IPS DF 6.9 (cell line): ENCODE results near the gene RAD51B.

ENCODE experiments used
- DNase-seq: peaks from one replicate; pipeline ENCODE4 v3.0.0-alpha.2; 2013; ENCODE audit warnings: low read depth, low spot score
- H3K27ac ChIP-seq: one replicate; pipeline ENCODE4 v1.5.1; 2013; ENCODE audit warnings: low read length, control low read depth
- H3K27me3 ChIP-seq: 2 replicates; pipeline ENCODE4 v1.6.1; 2013; ENCODE audit warnings: mild to moderate bottlenecking, low read length; ENCODE audit not compliant: control insufficient read depth, insufficient read depth
- H3K36me3 ChIP-seq: 2 replicates; pipeline ENCODE4 v1.6.1; 2013; ENCODE audit warnings: low read length; ENCODE audit not compliant: control insufficient read depth, insufficient read depth
- H3K4me1 ChIP-seq: 2 replicates; pipeline ENCODE4 v1.6.1; 2013; ENCODE audit warnings: low read length; ENCODE audit not compliant: control insufficient read depth, insufficient read depth
- H3K4me3 ChIP-seq: 2 replicates; pipeline ENCODE4 v1.5.1; 2013; ENCODE audit warnings: mild to moderate bottlenecking, low read length
- H3K9me3 ChIP-seq: 2 replicates; pipeline ENCODE4 v1.6.1; 2013; ENCODE audit warnings: low read length, inconsistent platforms; ENCODE audit not compliant: control insufficient read depth, insufficient read depth
- WGBS: extraction: QIAGEN DNeasy Blood & Tissue Kit; methylation state at CpG from one replicate; pipeline ENCODE4 v1.1.7; 2013; ENCODE audit warnings: mixed read lengths, missing lambda C conversion rate; ENCODE audit not compliant: insufficient read length, insufficient coverage; 5-methylcytosine and 5-hydroxymethylcytosine counted together

RAD51B gene

GRCh38 chr14:67863223-67863622 lies 43.6 kb downstream of the RAD51B start:
- no peak for DNase-seq
- no CpG with 5 or more reads among the region's 2 CpGs for WGBS
- Histone ChIP-seq H3K9me3 (no peaks in the 10 kb centered on the region), H3K4me3 (no peak overlapping the region), H3K27ac (no peak overlapping the region), H3K4me1 (no peaks in the 10 kb centered on the region), H3K27me3 (no peaks in the 10 kb centered on the region), H3K36me3 (no peaks in the 10 kb centered on the region; the same call in 1 of the 2 replicates)

GRCh38 chr14:67875175-67876006 lies 55.8 kb downstream of the RAD51B start:
- no peak for DNase-seq
- WGBS = no CpG with 5 or more reads among the region's 3 CpGs
- Histone ChIP-seq H3K4me1 (no peaks in the 10 kb centered on the region), H3K36me3 (no peaks in the 10 kb centered on the region), H3K4me3 (no peak overlapping the region), H3K27ac (no peak overlapping the region), H3K9me3 (no peaks in the 10 kb centered on the region), H3K27me3 (no peaks in the 10 kb centered on the region)

GRCh38 chr14:67879026-67879425 lies 59.4 kb downstream of the RAD51B start:
- Histone ChIP-seq H3K4me1 (no peaks in the 10 kb centered on the region), H3K27ac (no peak overlapping the region), H3K36me3 (no peaks in the 10 kb centered on the region), H3K9me3 (no peaks in the 10 kb centered on the region), H3K4me3 (no peak overlapping the region), H3K27me3 (no peaks in the 10 kb centered on the region)
- DNase-seq = no peak

GRCh38 chr14:67881225-67881624 lies 61.6 kb downstream of the RAD51B start:
- no CpG with 5 or more reads among the region's 2 CpGs for WGBS
- Histone ChIP-seq H3K27me3 (no peaks in the 10 kb centered on the region), H3K36me3 (no peaks in the 10 kb centered on the region), H3K9me3 (no peaks in the 10 kb centered on the region), H3K4me1 (no peaks in the 10 kb centered on the region), H3K27ac (no peak overlapping the region), H3K4me3 (no peak overlapping the region)
- DNase-seq = no peak

GRCh38 chr14:67882986-67883555 lies 63.5 kb downstream of the RAD51B start:
- no CpG with 5 or more reads among the region's 4 CpGs for WGBS
- Histone ChIP-seq H3K36me3 (no peaks in the 10 kb centered on the region), H3K4me1 (no peaks in the 10 kb centered on the region), H3K4me3 (no peak overlapping the region), H3K9me3 (no peaks in the 10 kb centered on the region), H3K27ac (no peak overlapping the region), H3K27me3 (no peaks in the 10 kb centered on the region)
- no peak for DNase-seq

GRCh38 chr14:67883717-67884116 lies 64.1 kb downstream of the RAD51B start:
- Histone ChIP-seq H3K27ac (no peak overlapping the region), H3K9me3 (no peaks in the 10 kb centered on the region), H3K36me3 (no peaks in the 10 kb centered on the region), H3K4me1 (no peaks in the 10 kb centered on the region), H3K4me3 (no peak overlapping the region), H3K27me3 (no peaks in the 10 kb centered on the region)
- WGBS = 100% methylated on average over 1 of the region's 1 CpG
- DNase-seq = no peak

GRCh38 chr14:67886191-67886590 lies 66.6 kb downstream of the RAD51B start:
- no peaks in the 10 kb centered on the region for H3K36me3 ChIP-seq
- DNase-seq = no peak
- H3K27me3 ChIP-seq = no peaks in the 10 kb centered on the region
- H3K4me3 ChIP-seq = no peak overlapping the region
- no peaks in the 10 kb centered on the region for H3K9me3 ChIP-seq
- no CpG with 5 or more reads among the region's 2 CpGs for WGBS
- no peaks in the 10 kb centered on the region for H3K4me1 ChIP-seq
- H3K27ac ChIP-seq = no peak overlapping the region

- Histone ChIP-seq H3K4me3 (no peak overlapping the region), H3K27ac (no peak overlapping the region), H3K27me3 (no peaks in the 10 kb centered on the region), H3K9me3 (no peaks in the 10 kb centered on the region), H3K36me3 (no peaks in the 10 kb centered on the region), H3K4me1 (no peaks in the 10 kb centered on the region)
- 100% methylated on average over 1 of the region's 3 CpGs for WGBS
- no peak for DNase-seq
Measured at GRCh38 chr14:67887478-67887877, 67.9 kb downstream of the RAD51B start.

- DNase-seq = no peak
- H3K4me3 ChIP-seq = no peak overlapping the region
- H3K36me3 ChIP-seq = no peaks in the 10 kb centered on the region
- WGBS = no CpG with 5 or more reads among the region's 4 CpGs
- H3K4me1 ChIP-seq = no peaks in the 10 kb centered on the region
- H3K27ac ChIP-seq = no peak overlapping the region
- H3K9me3 ChIP-seq = no peaks in the 10 kb centered on the region
- no peaks in the 10 kb centered on the region for H3K27me3 ChIP-seq
Measured at GRCh38 chr14:67889455-67889854, 69.9 kb downstream of the RAD51B start.

GRCh38 chr14:67892466-67893100 lies 73.0 kb downstream of the RAD51B start:
- WGBS = no CpG with 5 or more reads among the region's 1 CpG
- no peak overlapping the region for H3K27ac ChIP-seq
- no peaks in the 10 kb centered on the region for H3K9me3 ChIP-seq
- H3K36me3 ChIP-seq = no peaks in the 10 kb centered on the region
- no peak for DNase-seq
- H3K4me1 ChIP-seq = no peaks in the 10 kb centered on the region
- no peak overlapping the region for H3K4me3 ChIP-seq
- H3K27me3 ChIP-seq = no peaks in the 10 kb centered on the region
